ENCODE results near the gene PSMA5.
"Not testable (repeated sequence)": the region's sequence is repeated elsewhere in the genome, so short reads cannot be mapped to it uniquely, and the experiment has no call there.

PSMA5 gene

DNA sequence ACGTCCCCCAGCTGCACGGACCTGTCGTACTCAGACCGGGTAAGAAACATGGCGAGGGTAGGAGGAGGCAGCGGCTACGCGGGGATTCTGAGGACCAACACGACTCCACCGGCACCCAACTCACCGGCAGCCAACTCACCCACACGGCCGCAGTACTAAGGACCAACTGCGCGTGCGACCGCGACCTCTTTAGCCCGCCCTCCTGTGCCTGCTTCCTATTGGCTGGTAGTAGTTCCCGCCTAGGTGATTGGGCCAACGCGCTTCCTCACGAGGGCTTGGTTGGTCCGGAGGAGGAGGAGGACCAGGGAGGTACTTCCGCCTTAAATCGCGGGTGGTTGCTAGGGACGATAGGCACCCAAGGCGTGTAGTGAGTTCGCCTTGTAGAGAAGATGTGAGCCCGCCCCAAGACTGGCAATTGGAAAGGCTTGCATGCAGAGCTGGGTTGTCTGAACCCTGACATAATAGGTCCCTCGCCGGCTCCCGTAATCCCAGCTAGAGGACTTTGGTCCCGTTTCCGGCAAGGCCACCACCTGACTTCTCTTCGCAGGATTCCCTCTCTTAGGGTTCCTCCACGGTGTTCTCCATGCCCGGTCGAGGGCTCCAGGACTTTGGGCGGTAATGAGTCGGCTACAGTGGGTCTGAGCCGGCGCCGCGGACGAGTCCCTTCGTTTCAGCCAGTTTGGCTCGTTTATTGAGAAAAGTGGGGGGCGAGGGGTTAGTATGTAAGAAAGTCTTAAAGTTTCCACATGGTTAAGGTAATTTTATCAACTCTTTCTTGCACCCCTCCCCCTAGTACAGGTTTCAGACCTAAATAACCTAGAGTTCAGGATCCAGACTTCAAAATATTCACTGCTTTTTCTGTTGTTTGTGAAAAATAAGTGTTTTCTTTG lies at the start of gene PSMA5:
TSS of gene PSMA5 (minus strand) at position 168 of the 890 bp plus-strand sequence. CDS start at position 50, 118 bp downstream.
- peak; percentile 98 for DNase-seq (ENCODE audit: low spot score)

- DNase-seq (ENCODE audit: low spot score) = no peak
These were observed 49.0 kb upstream of the PSMA5 start for GRCh38 chr1:109475261-109475660.

GRCh38 chr1:109474697-109475096 lies 48.4 kb upstream of the PSMA5 start:
- no peak for DNase-seq (ENCODE audit: low spot score)

DNA sequence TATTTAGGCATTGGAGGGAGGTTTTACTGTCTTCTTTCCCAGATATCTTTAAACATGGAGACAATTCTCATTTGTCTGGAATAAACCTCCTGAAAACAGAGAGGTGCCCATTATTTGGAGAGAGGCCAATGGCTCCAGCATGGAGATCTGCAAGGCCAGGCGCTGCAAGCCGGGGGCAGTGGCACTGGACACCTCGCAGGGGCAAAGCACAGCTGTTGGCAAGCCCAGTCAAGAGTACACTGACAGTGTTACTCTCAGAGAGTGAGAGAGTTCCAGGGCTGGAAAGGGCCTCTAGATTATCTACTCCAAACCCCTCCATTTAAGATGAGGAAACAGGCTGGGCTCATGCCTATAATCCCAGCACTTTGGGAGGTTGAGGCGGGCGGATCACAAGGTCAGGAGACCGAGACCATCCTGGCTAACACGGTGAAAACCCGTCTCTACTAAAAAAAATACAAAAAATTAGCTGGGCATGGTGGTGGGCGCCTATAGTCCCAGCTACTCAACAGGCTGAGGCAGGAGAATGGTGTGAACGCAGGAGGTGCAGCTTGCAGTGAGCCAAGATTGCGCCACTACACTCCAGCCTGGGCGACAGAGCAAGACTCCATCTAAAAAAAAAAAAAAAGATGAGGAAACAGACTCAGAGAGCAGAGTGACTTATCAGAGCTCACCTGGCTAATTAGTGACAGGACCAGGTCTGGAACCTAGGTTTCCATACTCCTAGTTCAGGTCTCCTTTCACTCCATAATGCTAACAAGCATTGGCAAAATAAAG lies 47.2 kb upstream of the PSMA5 start:
- DNase-seq (ENCODE audit: low spot score) = not testable (repeated sequence)

DNA sequence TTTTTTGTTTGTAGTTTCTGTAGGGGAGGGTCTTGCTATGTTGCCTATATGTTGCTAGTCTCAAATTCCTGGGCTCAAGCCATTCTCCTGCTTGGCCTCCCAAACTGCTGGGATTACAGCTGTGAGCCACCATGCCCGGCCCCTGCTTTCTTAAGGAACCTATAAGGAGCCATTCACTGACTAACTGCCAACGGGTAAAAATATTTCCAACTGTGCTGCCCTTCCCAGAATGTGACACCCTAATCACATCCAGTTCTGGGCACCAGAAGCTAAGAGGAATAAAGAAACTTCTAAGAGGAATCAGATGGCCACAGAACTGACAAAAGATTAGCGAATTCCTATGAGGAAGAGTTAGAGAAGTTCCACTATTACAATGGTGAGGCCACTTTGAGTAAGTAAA lies 46.5 kb upstream of the PSMA5 start:
- DNase-seq (ENCODE audit: low spot score) = no peak

DNA sequence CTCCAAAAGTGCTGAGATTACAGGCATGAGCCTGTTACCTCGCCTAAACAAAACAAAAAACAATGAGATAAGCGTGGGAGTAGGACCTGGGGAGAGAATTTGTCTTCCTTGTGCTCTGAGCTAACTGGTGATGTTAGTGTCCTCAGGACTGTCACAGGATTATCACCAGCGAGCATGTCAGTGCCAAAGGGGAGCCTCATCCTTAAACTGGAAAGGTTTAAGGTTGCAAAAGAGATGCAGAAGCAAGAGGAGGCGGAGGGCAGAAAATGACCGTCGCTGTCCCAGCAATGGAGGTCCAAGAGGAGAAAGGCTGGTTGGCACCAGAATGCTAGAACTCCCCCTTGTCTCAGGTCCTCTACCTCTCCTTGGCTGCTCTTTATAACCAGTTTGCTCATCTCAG lies 44.0 kb upstream of the PSMA5 start:
- no peak for DNase-seq (ENCODE audit: low spot score)

DNA sequence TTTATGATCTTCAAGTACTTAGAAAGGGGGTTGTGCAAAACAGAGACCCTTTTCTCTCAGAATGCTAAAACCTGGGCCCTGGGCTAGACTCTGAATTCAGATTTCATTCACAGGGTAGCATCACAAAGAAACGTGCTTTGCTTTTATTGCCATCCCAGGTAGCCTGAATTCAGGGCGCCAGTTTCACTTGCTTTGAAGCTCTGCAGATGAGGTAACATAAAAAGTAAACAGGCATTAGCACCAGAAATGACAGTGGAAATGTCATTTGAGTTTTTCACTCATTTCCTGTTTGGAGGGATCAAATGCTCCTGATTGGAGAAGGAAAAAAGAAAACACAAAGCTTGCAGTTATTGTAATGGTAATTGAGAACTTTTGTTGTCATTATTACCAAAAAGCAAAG lies 42.7 kb upstream of the PSMA5 start:
- no peak for DNase-seq (ENCODE audit: low spot score)

- DNase-seq (ENCODE audit: low spot score) = no peak
These were observed 41.8 kb upstream of the PSMA5 start for GRCh38 chr1:109468061-109468460.

- DNase-seq (ENCODE audit: low spot score) = no peak
These were observed 41.1 kb upstream of the PSMA5 start for GRCh38 chr1:109467301-109467777.

DNA sequence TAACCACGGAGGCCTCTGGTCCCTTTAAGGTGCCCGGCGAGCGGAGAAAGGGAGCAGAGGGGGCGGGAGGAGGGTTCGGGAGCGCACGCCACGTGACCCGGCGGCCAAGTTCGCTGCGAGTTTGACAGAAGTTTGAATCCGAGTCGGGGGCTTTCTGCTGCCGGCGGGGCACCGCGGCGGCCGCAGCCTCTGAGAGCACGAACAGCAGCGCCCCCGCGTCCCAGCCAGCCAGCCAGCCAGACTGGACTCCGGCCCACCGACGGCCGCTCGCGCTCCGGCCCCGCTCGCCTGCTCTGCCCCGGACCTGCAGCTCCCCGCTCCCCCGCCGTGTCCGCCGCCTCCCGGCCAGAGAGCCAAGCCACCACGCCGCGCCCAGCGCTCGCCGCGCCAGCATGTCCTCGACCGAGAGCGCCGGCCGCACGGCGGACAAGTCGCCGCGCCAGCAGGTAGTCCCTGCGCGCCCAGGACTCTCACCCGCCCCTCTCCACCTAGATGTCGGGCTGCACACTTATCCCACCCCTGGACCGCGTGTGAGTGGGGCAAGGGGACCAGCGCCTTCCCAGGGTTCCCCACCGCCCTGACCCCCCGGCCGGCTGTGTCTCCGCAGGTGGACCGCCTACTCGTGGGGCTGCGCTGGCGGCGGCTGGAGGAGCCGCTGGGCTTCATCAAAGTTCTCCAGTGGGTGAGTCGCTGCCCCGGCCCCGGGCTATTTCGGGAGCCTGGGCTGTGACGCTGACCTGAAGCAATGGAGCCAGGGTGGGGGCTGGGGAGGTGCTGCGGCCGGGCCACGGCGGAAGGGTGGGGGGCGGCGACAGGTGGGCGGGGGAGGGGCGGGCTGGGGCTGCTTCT lies 40.4 kb upstream of the PSMA5 start, which contains the start of gene SYPL2:
TSS of gene SYPL2 (plus strand) at position 95 of the 849 bp plus-strand sequence. CDS start at position 393, 298 bp downstream.
- no peak for DNase-seq (ENCODE audit: low spot score)

DNA sequence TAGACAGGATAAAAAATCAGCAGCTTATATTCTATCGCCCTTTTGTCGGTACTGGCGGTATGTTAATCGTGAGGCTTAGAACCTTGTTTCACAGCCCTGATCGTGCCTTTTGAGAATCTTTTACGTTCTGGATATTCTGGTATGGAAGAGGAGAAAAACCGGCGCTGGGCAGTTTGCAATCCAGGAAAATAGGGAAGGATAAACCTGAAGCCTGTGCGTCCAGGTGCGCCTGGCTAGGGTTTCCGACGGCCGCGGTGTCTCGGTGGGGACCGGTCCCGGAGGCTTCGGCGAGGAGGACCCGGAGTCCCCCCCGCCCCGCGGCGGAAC lies 39.8 kb upstream of the PSMA5 start:
- no peak for DNase-seq (ENCODE audit: low spot score)

DNA sequence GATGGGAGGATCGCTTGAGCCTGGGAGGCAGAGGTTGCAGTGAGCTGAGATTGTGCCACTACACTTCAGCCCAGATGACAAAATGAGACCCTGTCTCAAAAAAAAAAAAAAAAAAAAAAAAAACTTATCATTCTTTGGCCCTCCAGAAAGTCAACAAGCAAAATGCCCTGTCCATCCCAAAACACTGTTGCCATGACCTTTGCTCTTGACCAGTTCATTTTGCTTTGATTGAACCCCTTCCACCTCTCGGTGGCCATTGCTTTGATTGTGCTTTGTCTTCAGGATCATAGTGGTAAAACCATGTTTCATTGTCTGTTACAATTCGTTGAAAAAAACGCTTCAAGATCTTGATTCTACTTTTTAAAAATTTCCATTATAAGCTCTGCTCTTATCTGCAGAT lies 31.6 kb upstream of the PSMA5 start:
- no peak for DNase-seq (ENCODE audit: low spot score)

GRCh38 chr1:109454497-109455133 lies 28.4 kb upstream of the PSMA5 start:
- no peak for DNase-seq (ENCODE audit: low spot score)

- no peak for DNase-seq (ENCODE audit: low spot score)
These were observed 21.3 kb upstream of the PSMA5 start for GRCh38 chr1:109447524-109447923.

GRCh38 chr1:109445949-109446695 lies 19.9 kb upstream of the PSMA5 start:
- not testable (repeated sequence) for DNase-seq (ENCODE audit: low spot score)

DNA sequence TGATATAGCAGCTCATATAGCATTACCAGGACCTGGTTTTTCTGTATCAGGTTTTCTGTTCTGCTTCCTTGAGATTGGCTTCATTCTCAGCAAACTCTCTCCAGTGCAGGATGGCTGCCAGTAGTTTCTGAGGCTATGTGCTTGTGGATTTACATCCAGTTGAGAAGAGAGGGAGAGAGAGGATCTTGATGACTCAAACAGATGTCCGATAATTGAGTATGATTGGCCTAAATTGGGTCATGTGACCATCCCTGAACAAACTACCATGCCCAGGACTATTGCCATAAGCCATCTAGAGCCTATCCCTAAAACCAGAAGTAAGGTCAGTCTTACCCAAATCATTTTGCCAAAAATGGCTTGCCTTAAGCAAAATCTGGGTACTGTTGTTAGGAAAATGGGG lies 18.1 kb upstream of the PSMA5 start:
- DNase-seq (ENCODE audit: low spot score) = no peak

DNA sequence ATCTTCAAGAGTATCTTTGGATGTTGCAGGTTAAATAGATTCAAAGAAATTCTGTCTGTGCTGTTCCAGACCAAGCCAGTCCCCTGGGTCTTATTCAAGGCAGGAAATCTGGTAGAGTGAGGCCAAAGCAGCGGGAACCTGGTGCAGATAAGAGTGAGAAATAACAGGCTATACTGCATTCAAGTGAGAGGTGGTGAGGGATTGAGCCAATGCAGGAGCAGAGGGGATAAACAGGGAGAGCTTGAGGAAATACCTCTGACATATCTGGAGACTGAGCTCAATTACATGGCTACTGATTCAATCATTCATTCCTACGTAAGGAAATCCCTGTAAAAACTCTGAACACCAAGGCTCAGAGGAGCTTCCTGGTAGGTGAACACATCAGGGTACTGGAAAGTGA lies 17.2 kb upstream of the PSMA5 start:
- DNase-seq (ENCODE audit: low spot score) = no peak

DNA sequence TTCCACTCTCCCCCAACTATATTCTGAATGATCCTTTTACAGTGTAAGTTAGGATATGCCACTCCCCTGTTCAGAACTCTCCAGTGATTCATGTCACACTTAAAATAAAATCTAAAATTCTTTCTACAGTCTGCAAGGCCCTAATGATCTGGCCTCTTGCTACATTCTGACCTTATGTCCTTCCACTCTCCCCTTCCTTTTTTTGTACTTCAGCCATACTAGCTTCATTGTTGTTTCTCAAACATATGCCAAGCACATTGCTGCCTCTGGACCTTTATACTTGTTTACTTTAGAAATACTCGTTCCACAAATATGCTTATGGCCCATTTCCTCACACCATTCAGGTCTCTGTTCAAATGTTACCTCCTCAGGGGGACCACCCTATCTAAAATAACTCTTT lies 14.8 kb upstream of the PSMA5 start:
- DNase-seq (ENCODE audit: low spot score) = no peak

DNA sequence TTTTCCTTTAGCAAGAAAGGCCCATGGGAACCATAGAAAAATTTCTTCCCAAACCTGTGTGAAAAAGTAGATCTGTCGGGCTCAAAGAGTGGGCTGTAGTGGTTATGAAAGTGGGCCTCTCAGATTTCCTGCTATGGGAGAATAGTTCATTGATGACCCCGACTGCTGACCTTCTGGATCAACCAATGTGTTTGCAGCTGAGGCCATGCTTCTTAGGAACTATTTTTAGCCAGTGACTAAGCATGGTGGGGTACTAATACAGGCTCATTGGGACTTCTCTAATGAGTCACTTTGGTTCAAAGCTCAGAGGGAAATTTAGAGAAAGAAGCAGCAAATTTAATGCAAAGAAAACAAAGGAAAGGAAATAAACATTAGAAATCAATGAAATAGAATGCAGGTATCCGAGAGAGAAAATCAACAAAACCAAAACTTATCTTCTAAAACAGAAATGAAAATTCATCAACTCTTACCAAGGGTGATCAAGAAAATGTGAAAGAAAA lies 12.6 kb upstream of the PSMA5 start:
- DNase-seq (ENCODE audit: low spot score) = peak; percentile 78

DNA sequence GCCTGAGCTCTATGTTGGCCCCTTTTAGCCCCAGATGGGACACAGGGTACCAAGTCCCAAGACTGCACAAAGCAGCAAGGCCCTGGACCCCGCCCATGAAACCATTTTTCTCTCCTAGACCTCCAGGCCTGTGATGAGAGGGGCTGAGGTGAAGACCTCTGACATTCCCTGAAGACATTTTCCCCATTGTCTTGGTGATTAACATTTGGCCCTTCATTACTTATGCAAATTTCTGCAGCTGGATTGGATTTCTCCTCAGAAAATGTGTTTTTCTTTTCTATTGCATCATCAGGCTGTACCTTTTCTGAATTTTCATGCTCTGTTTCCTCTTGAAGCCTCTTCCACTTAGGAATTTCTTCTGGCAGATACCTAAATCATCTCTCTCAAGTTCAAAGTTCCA lies 8.2 kb upstream of the PSMA5 start:
- DNase-seq (ENCODE audit: low spot score) = no peak

DNA sequence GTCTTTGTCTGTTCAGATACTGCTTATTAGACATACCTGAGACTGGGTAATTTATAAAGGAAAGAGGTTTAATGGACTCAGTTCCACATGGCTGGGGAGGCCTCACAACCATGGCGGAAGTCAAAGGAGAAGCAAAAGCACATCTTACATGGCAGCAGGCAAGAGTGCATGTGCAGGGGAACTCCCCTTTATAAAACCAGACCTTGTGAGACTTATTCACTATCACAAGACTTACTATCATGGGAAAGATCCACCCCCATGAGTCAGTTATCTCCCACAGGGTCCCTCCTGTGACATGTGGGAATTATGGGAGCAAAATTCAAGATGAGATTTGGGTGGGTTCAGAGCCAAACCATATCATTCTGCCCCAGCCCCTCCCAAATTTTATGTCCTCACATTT lies 7.1 kb upstream of the PSMA5 start:
- DNase-seq (ENCODE audit: low spot score) = no peak

Measured in kidney capillary endothelial cell (primary cell).